ENCODE measurements around the gene PAQR8. TPM values are rescaled to one million over a fixed set of nuclear protein-coding genes. Genes with fewer than 3 reads are reported as not detected.
A peak's percentile ranks its signal among the peaks of the same experiment; 100 is the strongest.

PAQR8 gene
- total RNA-seq, 1 donor from 2014 or later = 8.8 TPM

DNA sequence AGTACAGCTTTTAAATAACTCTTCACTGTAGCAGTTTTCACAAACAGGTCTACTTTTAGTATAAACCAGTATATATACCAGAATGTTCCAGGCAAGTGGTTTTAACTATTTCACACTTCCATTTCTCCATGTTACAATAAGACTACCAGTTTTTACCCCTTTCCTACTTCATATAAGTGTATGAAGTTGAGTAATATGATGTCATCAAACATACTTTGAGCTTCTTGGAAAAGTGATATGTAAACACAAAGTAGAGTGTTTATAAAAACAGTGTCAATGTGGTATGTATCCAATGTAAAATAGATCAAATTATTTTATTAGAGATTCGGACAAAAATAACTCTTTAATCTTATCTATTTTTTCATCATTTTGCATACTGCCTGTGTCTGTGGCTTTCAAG lies 2.5 kb upstream of the PAQR8 start:
- no peak for TF ChIP-seq POLR2AphosphoS5 (IDR thresholded peaks at IDR 0.05; ENCODE audit: insufficient read depth in 1 of 2, low read depth in 1 of 2)
- no peak for TF ChIP-seq POLR2A (IDR thresholded peaks at IDR 0.05)
- TF ChIP-seq, protein P1, sequence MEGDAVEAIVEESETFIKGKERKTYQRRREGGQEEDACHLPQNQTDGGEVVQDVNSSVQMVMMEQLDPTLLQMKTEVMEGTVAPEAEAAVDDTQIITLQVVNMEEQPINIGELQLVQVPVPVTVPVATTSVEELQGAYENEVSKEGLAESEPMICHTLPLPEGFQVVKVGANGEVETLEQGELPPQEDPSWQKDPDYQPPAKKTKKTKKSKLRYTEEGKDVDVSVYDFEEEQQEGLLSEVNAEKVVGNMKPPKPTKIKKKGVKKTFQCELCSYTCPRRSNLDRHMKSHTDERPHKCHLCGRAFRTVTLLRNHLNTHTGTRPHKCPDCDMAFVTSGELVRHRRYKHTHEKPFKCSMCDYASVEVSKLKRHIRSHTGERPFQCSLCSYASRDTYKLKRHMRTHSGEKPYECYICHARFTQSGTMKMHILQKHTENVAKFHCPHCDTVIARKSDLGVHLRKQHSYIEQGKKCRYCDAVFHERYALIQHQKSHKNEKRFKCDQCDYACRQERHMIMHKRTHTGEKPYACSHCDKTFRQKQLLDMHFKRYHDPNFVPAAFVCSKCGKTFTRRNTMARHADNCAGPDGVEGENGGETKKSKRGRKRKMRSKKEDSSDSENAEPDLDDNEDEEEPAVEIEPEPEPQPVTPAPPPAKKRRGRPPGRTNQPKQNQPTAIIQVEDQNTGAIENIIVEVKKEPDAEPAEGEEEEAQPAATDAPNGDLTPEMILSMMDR (IDR thresholded peaks at IDR 0.05) = no peak
- H3K27ac ChIP-seq = no peak overlapping the region
- peaks cover 22% of the 10 kb centered on the region for H3K4me1 ChIP-seq

DNA sequence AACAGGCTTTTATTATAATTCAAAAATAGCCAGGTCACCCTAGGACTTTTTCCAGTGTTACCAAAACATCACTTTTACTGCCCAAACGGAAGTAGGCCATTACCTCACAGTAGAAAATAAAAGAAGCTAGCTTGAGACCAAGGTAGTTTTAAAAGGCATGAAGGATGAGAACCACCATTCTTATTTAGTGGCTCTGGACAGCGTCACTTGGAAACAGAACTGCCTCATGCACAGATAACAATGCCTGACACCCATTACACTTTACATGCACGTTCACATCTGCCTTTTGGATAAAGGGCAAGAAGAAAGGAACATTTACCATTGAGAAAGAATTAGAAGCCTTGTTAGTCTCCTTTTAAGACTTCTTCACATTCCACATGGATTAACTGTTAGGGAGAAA lies 1.9 kb upstream of the PAQR8 start:
- Histone ChIP-seq H3K27me3 (no peaks in the 10 kb centered on the region), H3K4me3 (no peak overlapping the region), H3K36me3 (no peaks in the 10 kb centered on the region), H3K4me1 (peaks cover 26% of the 10 kb centered on the region), H3K27ac (no peak overlapping the region), H3K9me3 (no peaks in the 10 kb centered on the region)
- TF ChIP-seq POLR2AphosphoS5 (IDR thresholded peaks at IDR 0.05; ENCODE audit: insufficient read depth in 1 of 2, low read depth in 1 of 2) = no peak
- TF ChIP-seq, protein P1 (IDR thresholded peaks at IDR 0.05) = no peak
- no peak for TF ChIP-seq POLR2A (IDR thresholded peaks at IDR 0.05)
- intact Hi-C loops (cut with DNase I) = no loop called here
- no peak for DNase-seq (ENCODE audit: extremely low spot score in 2 of 2)

More for the DNA sequence above, 2.5 kb upstream of the PAQR8 start:
- DNase-seq (ENCODE audit: extremely low spot score in 2 of 2) = no peak
- H3K9me3 ChIP-seq = no peaks in the 10 kb centered on the region
- no peak overlapping the region for H3K4me3 ChIP-seq
- no peaks in the 10 kb centered on the region for H3K27me3 ChIP-seq
- H3K36me3 ChIP-seq = no peaks in the 10 kb centered on the region
- intact Hi-C loops (cut with DNase I) = no loop called here

- Histone ChIP-seq H3K36me3 (no peaks in the 10 kb centered on the region), H3K4me3 (peak overlapping the region in 1 of 2 donors; percentile 89), H3K4me1 (peaks cover 26% of the 10 kb centered on the region), H3K27ac (peak overlapping the region; percentile 89), H3K27me3 (no peaks in the 10 kb centered on the region), H3K9me3 (no peaks in the 10 kb centered on the region)
- intact Hi-C loops (cut with DNase I) = no loop called here
- DNase-seq (ENCODE audit: extremely low spot score in 2 of 2) = no peak
- TF ChIP-seq POLR2AphosphoS5 (IDR thresholded peaks at IDR 0.05; ENCODE audit: insufficient read depth in 1 of 2, low read depth in 1 of 2) (no peak), POLR2A (IDR thresholded peaks at IDR 0.05) (no peak)
- TF ChIP-seq, protein P1 (IDR thresholded peaks at IDR 0.05) = no peak
Observed at GRCh38 chr6:52360601-52361413, 1.1 kb upstream of the PAQR8 start.

GRCh38 chr6:52361414-52361944 lies 472 bp upstream of the PAQR8 start:
- no peaks in the 10 kb centered on the region for H3K27me3 ChIP-seq
- H3K4me3 ChIP-seq = peak overlapping the region; percentile 87 to 89
- no peaks in the 10 kb centered on the region for H3K9me3 ChIP-seq
- peaks cover 26% of the 10 kb centered on the region for H3K4me1 ChIP-seq
- no peak for TF ChIP-seq POLR2A (IDR thresholded peaks at IDR 0.05)
- TF ChIP-seq, protein P1 (IDR thresholded peaks at IDR 0.05) = no peak
- TF ChIP-seq POLR2AphosphoS5 (IDR thresholded peaks at IDR 0.05; ENCODE audit: insufficient read depth in 1 of 2, low read depth in 1 of 2) = no peak
- intact Hi-C loops (cut with DNase I) = no loop called here
- no peak for DNase-seq (ENCODE audit: extremely low spot score in 2 of 2)
- H3K36me3 ChIP-seq = no peaks in the 10 kb centered on the region
- H3K27ac ChIP-seq = peak overlapping the region; percentile 89
